GM12801 (cell line): ENCODE data around the gene CACNA1B.

Experiments
- TF ChIP-seq, protein P1 (sequence below): IDR thresholded peaks from one replicate; pipeline ENCODE4 v1.5.1; 2011; ENCODE audit warnings: control low read depth; ENCODE audit not compliant: insufficient read length; ENCODE audit errors: extremely low read depth

The CACNA1B gene

DNA sequence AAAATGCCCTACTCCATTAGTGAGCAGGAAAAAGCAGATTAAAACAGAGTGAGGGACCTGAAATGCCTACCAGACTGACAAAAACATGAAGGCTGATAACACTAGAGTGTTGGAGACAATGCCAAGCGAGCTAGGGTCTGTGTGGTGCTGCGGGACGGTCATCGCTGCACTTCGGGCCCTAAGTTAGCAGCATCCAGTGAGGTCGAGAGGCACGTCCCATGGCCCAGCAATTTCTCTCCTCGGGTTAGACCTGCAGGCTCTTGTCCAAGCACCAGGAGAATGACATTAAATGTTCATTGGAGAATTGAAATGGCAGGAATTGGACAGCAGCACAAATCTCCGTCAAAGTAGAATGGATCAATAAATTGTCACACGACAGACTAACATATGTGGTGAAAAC, 5.3 kb upstream of the CACNA1B start:
- TF ChIP-seq, protein P1, sequence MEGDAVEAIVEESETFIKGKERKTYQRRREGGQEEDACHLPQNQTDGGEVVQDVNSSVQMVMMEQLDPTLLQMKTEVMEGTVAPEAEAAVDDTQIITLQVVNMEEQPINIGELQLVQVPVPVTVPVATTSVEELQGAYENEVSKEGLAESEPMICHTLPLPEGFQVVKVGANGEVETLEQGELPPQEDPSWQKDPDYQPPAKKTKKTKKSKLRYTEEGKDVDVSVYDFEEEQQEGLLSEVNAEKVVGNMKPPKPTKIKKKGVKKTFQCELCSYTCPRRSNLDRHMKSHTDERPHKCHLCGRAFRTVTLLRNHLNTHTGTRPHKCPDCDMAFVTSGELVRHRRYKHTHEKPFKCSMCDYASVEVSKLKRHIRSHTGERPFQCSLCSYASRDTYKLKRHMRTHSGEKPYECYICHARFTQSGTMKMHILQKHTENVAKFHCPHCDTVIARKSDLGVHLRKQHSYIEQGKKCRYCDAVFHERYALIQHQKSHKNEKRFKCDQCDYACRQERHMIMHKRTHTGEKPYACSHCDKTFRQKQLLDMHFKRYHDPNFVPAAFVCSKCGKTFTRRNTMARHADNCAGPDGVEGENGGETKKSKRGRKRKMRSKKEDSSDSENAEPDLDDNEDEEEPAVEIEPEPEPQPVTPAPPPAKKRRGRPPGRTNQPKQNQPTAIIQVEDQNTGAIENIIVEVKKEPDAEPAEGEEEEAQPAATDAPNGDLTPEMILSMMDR: no peak

DNA sequence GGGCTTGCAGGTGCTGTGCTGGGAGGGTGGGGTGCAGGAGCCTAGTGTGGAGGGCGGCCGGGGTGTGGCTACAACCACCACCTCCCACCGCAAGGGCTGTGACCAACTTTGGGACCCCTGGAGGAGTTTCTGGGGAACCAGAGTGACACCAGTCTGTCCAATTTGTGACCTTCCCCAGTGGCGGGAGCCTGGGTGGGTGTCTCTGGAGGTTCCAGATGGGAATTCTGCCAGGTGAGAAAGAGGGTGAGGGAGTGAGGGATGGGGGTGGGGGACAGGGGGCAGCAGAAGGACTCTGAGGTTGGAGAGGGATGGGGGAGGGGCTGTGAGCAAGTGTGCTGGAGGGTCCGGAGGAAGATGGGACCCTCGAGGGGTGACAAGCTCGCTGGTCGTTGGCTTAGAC, 4.2 kb upstream of the CACNA1B start:
- TF ChIP-seq, protein P1: no peak

DNA sequence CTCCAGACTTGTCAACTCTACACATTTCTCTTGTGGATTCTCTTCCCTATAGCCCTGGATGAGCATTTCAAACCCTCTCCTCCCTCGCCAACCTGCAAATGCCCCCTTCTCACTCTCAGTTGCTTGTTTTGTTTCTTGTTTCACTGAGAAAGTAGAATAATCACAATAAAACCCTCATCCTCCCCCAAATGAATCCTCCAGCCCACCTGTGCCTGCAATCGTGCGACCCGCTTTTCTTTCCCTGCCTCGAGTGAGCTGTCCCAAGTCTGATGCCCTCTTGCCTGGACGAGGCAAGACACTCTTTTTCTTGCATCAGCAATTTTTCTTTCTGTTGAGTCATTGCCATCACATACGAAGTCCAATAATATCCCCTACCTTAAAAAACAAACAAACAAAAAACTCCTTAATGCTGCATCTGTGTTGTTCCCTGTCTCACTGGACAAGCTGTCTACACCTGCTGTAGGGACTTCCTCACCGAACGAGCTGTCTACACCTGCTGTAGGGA, 3.7 kb upstream of the CACNA1B start:
- TF ChIP-seq, protein P1: no peak

DNA sequence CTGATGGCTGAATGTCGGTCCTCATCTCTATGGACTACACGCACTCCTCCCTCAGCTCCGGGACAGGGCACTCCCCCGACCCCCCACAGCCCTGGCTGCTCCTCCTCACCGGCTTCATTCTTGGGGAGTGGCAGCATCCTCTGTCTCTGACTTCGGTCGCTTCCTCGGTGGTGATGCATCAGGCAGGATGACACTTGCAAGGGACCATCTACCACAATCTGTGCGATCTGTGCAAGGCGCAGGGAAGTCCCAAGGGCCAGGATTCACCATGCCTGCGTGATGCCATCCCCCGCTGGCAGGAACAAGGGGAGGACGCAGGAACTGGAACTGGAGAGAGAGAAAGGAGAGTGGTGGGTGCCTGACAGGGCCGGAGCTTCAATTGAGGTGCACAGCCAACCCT, 2.2 kb upstream of the CACNA1B start:
- TF ChIP-seq, protein P1: no peak

DNA sequence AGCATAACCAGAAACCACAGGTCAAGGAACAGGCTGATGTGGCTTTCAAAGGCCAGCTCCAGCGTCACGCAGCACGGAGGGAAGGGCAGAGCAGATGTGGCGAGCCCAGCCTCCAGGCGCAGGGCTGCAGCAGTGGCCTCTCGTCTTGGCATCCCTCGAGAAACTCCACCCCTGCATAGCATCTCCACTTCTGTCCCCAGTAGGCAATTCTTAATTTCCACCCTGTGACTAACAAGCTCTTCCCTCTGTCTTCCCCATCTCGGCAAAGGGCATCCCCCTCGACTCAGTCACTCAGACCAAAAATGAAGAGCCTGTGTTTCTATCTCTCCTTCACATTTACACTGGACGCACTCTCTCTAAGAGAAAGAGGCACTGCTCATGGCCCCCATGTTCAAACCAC, 1.7 kb upstream of the CACNA1B start:
- TF ChIP-seq, protein P1: no peak

DNA sequence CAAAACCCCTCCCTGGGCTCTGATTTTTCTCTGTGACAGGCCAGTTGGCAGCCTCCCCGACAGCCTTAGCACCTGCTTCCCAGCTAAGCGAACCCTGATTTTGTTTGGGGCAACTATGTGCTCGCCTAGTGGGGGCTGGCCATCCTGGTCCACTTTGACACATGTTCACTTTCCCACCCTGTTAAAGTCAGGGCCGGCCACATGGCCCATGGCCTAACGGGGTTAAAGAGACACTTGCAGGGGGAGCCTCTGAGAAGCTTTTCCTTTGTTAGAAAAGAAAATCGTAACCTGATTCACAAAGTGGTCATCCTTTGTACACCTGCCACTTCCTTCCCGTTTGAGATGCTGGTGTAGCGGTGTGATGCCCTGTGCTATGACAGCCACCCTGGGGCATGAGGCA, 1.3 kb upstream of the CACNA1B start:
- TF ChIP-seq, protein P1: no peak

DNA sequence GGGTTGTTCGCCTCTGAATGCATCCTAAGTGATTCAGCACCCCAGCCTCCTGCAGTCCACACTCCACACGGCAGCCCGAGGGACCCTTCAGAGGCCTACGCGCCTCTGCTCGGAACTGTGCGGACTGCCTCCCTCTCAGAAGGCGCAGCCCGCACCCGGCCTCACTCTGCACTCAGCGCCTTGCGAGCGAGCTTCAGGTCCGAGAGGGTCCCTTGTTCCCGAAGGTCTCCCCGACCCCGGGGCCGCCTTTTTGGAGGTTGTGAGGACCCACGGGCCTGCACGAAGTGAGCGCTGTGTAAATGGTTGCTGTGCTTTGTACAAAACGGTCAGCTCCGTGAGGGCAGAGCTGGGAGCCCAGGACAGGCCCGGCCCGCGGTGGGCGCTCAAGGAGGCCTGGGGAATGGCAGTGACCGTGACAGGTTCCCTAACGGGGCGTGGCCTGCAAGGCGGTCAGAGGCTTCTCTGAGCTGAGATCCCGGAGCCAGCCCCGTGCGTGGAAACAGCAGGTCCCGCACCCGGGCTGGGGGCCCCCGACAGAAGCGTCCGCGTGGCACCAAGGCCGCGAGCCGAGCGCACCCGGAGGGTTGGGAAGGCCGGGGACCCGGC, 698 bp upstream of the CACNA1B start:
- TF ChIP-seq, protein P1: no peak
